Body of pancreas (tissue), 4 donors: Measurements from ENCODE around the gene ADAMTS16. TPM values are rescaled to one million over a fixed set of nuclear protein-coding genes. Genes with fewer than 3 reads are reported as not detected.
"Not testable (repeated sequence)": the region's sequence is repeated elsewhere in the genome, so short reads cannot be mapped to it uniquely, and the experiment has no call there.

ENCODE experiments used
- ATAC-seq: fragments of 150-250 bp; one replicate; pipeline ENCODE4 v1.9.1; 2016
- DNase-seq, 4 donors: peaks; one replicate each; pipeline ENCODE4 v3.0.0-alpha.2; 2019
- H3K27ac ChIP-seq, 4 donors: fragments of 200-600 bp; sonication (generic); 1 replicate in 3 of 4; 2 replicates in 1 of 4; pipeline versions ENCODE4 v1.5.1 to v1.6.1; 2016 to 2019; ENCODE audit warnings: mild to moderate bottlenecking in 1 of 4, mixed read lengths in 1 of 4, moderate library complexity in 1 of 4
- H3K27me3 ChIP-seq, 2 donors: fragments of 200-600 bp; sonication (generic); one replicate each; pipeline ENCODE4 v1.6.0; 2016; ENCODE audit warnings: mild to moderate bottlenecking in 1 of 2
- H3K36me3 ChIP-seq, 2 donors: fragments of 200-600 bp; sonication (generic); replicated peaks in 1 of 2; 2 replicates each; pipeline ENCODE4 v1.5.1; 2016; ENCODE audit warnings: low read depth in 2 of 2; ENCODE audit not compliant: insufficient read depth in 1 of 2
- H3K4me1 ChIP-seq: fragments of 200-600 bp; sonication (generic); one replicate; pipeline ENCODE4 v1.6.0; 2016
- H3K4me3 ChIP-seq, 2 donors: fragments of 200-600 bp; sonication (generic); 1 replicate in 1 of 2; 2 replicates in 1 of 2; pipeline ENCODE4 v1.5.1; 2016 to 2019
- H3K9me3 ChIP-seq, 3 donors: fragments of 200-600 bp; sonication (generic); 1 replicate in 2 of 3; 2 replicates in 1 of 3; pipeline ENCODE4 v1.5.1; 2016
- CTCF ChIP-seq, 7 experiments: fragments of 450-650 bp in 4 of 7; fragments of 200-600 bp in 3 of 7; sonication (generic) in 3 of 7; IDR thresholded peaks; one replicate each; pipeline ENCODE4 v1.5.1; 2016 to 2019; ENCODE audit warnings: antibody characterized with exemption in 7 of 7
- POLR2A ChIP-seq, 3 donors: fragments of 450-650 bp; IDR thresholded peaks; one replicate each; pipeline ENCODE4 v1.6.1; 2016; ENCODE audit warnings: antibody characterized with exemption in 3 of 3, mild to moderate bottlenecking in 2 of 3
- WGBS, 2 donors: methylation state at CpG; one replicate each; pipeline ENCODE4 v1.1.5; 2017; 5-methylcytosine and 5-hydroxymethylcytosine counted together
- intact Hi-C: fragments of 100-400 bp; cut with DNase I; formaldehyde crosslinking; loops from one replicate; pipeline ENCODE4 v1.15.1; 2023
- total RNA-seq, 2 donors: library from RNA; depleted of rRNA; stranded (reverse); fragments of >200 nt; gene quantifications; one replicate each; pipeline ENCODE4 v1.1.0, GENCODE V29; 2016

The ADAMTS16 gene
- total RNA-seq, 2 donors from 2014 or later: 1.8 to 5.6 TPM

- intact Hi-C loops: no loop called here
- no peak for TF ChIP-seq CTCF (IDR thresholded peaks at IDR 0.05)
- no peak for TF ChIP-seq POLR2A (IDR thresholded peaks at IDR 0.05)
- no peak for ATAC-seq
- H3K4me1 ChIP-seq: no peaks in the 10 kb centered on the region
- H3K36me3 ChIP-seq: no peaks in the 10 kb centered on the region
- no peaks in the 10 kb centered on the region for H3K9me3 ChIP-seq
- no peak overlapping the region for H3K27ac ChIP-seq
- H3K27me3 ChIP-seq: no peaks in the 10 kb centered on the region
- WGBS, 2 donors: 93 to 95% methylated on average over 9 of the region's 9 CpGs
- no peak for DNase-seq
- no peak overlapping the region for H3K4me3 ChIP-seq
Measured at GRCh38 chr5:5134107-5134506, 6.0 kb upstream of the ADAMTS16 start.

- Histone ChIP-seq H3K27ac (no peak overlapping the region), H3K4me3 (no peak overlapping the region), H3K36me3 (no peaks in the 10 kb centered on the region), H3K4me1 (peaks cover 18% of the 10 kb centered on the region), H3K27me3 (no peaks in the 10 kb centered on the region), H3K9me3 (no peaks in the 10 kb centered on the region)
- ATAC-seq (no peak), DNase-seq (no peak)
- WGBS, 2 donors: 37% methylated on average over 8 of the region's 8 CpGs
- intact Hi-C loops: no loop called here
- TF ChIP-seq CTCF (IDR thresholded peaks at IDR 0.05): no peak
Measured at GRCh38 chr5:5135957-5136676, 4.0 kb upstream of the ADAMTS16 start.

GRCh38 chr5:5137851-5138250 lies 2.3 kb upstream of the ADAMTS16 start:
- 86% methylated on average over 8 of the region's 24 CpGs; no CpG with 5 or more reads in 1 of the 2 donors for WGBS, 2 donors
- intact Hi-C loops: not testable (repeated sequence)

GRCh38 chr5:5139336-5139776 lies 774 bp upstream of the ADAMTS16 start:
- DNase-seq (no peak), ATAC-seq (peak; percentile 8)
- intact Hi-C loops: no loop called here
- H3K36me3 ChIP-seq: no peaks in the 10 kb centered on the region
- no peaks in the 10 kb centered on the region for H3K27me3 ChIP-seq
- no peaks in the 10 kb centered on the region for H3K9me3 ChIP-seq
- TF ChIP-seq POLR2A (IDR thresholded peaks at IDR 0.05) (no peak), CTCF (IDR thresholded peaks at IDR 0.05) (no peak)
- peaks cover 24% of the 10 kb centered on the region for H3K4me1 ChIP-seq
- H3K4me3 ChIP-seq: peak overlapping the region in 1 of 2 donors; percentile 30
- WGBS, 2 donors: 9 to 16% methylated on average over 10 to 39 of the region's 39 CpGs
- H3K27ac ChIP-seq: no peak overlapping the region

More at GRCh38 chr5:5137851-5138250, 2.3 kb upstream of the ADAMTS16 start:
- not testable (repeated sequence) for H3K4me3 ChIP-seq, ATAC-seq, H3K36me3 ChIP-seq, H3K27ac ChIP-seq, H3K27me3 ChIP-seq, DNase-seq, H3K9me3 ChIP-seq
- peaks cover 24% of the 10 kb centered on the region for H3K4me1 ChIP-seq

- TF ChIP-seq CTCF (IDR thresholded peaks at IDR 0.05): no peak
- no peak for TF ChIP-seq POLR2A (IDR thresholded peaks at IDR 0.05)
- Histone ChIP-seq H3K4me1 (peaks cover 24% of the 10 kb centered on the region), H3K9me3 (no peaks in the 10 kb centered on the region), H3K27ac (no peak overlapping the region), H3K36me3 (no peaks in the 10 kb centered on the region), H3K27me3 (no peaks in the 10 kb centered on the region), H3K4me3 (peak overlapping the region in 1 of 2 donors; percentile 30)
- peak; percentile 36 for ATAC-seq
- DNase-seq: no peak
- intact Hi-C loops: loop anchor here (5.0 kb wide), 1 partner anchor 277 kb away; no protein-coding TSS in a partner anchor
- 1% methylated on average over 24 to 31 of the region's 57 CpGs for WGBS, 2 donors
Measured at GRCh38 chr5:5140479-5141338, 579 bp downstream of the ADAMTS16 start.
